GM18870 (cell line): ENCODE data around the gene FGF12.

Experiments
- ATAC-seq: cut with Tn5 transposase; IDR thresholded peaks from one replicate; pipeline ENCODE4 v1.9.1; 2021; ENCODE audit warnings: moderate library complexity; ENCODE audit not compliant: unreplicated experiment

FGF12 gene

GRCh38 chr3:192514081-192514753 is 213.1 kb downstream of the FGF12 start:
- no peak for ATAC-seq

DNA sequence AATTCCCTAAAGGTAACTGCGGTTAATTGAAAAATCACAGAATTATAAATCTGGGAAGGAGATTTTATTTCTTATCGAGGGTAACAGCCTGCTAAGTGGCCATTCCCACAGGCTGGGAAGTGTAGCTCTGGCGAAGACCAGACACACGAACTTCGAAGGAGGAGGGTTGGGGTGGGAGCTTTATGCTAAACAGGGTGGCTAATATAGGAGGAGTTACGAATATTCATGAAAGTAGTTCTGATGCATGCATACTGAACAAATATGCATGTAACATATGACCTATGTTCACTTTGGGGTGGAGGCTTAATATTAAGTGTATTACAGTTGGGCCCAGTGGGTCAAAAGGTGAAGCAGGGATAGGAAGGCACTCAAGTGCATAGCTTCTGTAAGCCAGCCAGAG is 221.6 kb downstream of the FGF12 start:
- no peak for ATAC-seq

GRCh38 chr3:192501401-192501800 is 225.9 kb downstream of the FGF12 start:
- ATAC-seq, result no peak

DNA sequence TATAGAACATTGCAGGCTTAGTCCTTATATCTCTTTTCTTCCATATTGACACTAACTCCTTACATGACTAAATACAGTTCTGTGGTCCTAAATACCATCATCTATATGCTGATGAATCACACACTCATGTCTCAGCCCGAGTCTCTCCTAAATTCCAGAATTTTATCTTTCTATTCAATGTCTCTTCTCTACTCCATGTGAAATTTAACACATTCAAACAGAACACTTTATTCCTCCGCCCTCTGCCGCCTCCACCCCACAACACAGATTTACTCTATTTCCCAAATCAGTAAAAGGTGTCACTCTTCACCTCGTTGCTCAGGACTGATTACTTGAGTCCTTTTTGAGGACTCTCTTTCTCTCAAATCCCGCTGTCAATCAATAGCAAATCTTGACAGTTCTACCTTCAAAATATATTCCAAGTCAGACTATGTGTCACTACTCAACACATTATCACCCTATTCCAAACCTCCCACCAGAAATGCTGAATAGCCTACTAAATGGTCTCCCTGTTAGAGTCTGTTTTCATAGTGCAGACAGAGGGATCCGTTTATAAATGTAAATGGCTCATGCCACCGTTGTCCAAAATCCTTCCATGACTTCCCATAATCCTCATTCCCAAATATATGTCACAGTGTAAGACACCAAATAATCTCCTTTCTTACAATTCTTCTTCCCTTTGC is 230.3 kb downstream of the FGF12 start:
- ATAC-seq, result no peak

DNA sequence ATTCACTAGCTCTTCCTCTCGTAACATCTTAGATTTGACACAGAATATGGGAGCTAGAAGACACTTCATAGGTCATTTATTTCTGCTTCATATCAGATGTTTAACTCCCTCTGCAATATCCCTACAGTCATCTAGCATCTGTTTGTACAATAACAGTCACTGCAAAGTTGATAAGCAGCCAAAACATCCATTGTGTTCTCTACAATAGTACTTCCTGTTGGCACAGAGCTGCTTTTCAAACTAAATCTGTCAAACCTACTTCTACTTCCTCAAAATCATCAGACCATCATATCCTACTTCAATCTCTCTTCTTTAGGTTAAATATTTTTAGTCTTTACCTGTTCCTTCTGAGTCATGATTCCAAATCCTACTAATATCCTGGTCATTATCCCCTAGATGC is 233.2 kb downstream of the FGF12 start:
- peak; percentile 69 for ATAC-seq

- ATAC-seq, result no peak
Measured at GRCh38 chr3:192490720-192491119, 236.6 kb downstream of the FGF12 start.

DNA sequence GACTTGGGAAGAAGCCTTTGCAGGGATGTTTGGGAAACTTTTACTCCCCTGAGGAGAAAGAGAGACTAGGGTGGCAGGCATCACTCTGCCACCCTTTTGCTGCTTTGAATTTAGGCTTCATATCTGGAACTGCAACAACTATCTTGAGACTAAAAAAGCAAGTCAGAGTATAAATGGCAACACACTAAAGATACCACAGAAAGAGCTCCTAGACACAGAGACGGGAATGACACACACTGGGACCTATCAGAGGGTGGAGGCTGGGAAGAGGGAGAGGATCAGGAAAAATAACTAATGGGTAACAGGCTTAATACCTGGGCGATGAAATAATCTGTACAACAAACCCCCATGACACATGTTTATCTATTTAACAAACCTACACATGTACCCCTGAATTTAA is 237.8 kb downstream of the FGF12 start:
- ATAC-seq, result no peak

- ATAC-seq, result no peak
Measured at GRCh38 chr3:192487033-192487432, 240.3 kb downstream of the FGF12 start.

GRCh38 chr3:192482809-192483208 is 244.5 kb downstream of the FGF12 start:
- no peak for ATAC-seq

- no peak for ATAC-seq
Measured at GRCh38 chr3:192482391-192482790, 244.9 kb downstream of the FGF12 start.

DNA sequence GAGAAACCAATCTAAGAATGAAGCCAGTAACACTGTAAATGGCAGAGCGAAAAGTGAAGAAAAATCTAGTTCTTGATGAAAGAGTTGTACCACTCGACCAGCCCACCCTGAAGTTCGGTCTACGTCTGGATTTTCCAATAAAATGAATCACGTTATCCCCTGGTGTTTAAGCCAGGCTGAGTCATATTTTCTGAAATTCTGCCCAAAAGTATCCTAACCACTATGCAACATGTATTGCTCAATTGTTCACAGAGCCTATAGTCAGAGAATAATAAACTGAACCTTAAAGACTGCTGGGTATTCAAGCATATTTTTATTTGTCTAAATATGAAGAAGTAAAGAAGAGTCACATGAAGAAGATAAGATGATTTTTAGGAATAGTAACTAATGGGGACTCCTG is 245.7 kb downstream of the FGF12 start:
- ATAC-seq, result no peak

DNA sequence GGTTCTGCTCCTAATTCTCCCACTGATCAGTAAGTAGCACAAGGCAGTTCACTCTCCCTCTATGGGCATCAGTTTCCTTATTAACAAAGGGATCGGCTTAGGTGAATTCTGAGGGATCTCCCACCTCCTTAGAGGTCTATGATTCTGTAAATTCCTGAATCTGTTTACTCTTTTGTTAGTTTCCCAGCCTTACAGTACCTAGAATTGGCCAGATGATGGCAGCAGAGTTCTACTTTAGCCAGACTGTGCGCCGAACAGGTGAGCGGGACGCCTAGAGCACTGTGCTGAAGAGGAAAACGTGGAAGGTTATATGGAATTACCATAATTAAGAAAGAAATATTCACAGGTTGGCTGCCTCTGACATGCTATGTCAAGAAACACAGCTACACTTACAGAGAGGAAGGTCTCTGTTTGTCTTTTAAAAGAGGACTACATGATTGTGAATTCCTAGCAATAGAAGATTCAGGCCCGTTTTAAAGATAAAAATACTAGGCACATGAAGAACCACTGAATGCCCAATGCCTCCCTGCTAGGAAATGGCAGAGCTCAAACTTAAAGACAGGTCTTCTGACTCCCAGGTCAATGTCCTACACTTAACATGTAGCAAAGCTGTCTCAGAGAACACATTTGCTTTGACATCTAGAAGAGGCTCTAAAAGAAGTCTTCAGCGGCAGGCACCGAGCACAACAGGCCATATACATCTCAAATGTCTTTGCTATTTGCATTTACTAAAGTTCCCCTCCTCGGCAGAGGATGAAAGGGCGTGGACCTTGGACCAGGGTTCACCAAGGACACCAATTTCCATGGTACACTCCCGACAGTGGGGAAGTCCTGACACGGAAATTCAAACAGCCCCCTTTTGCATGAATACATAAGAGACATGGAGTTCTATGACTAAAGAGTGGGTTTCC is 259.9 kb downstream of the FGF12 start:
- peak; percentile 92 for ATAC-seq

- ATAC-seq, result peak; percentile 40
Measured at GRCh38 chr3:192449036-192449435, 278.3 kb downstream of the FGF12 start.

DNA sequence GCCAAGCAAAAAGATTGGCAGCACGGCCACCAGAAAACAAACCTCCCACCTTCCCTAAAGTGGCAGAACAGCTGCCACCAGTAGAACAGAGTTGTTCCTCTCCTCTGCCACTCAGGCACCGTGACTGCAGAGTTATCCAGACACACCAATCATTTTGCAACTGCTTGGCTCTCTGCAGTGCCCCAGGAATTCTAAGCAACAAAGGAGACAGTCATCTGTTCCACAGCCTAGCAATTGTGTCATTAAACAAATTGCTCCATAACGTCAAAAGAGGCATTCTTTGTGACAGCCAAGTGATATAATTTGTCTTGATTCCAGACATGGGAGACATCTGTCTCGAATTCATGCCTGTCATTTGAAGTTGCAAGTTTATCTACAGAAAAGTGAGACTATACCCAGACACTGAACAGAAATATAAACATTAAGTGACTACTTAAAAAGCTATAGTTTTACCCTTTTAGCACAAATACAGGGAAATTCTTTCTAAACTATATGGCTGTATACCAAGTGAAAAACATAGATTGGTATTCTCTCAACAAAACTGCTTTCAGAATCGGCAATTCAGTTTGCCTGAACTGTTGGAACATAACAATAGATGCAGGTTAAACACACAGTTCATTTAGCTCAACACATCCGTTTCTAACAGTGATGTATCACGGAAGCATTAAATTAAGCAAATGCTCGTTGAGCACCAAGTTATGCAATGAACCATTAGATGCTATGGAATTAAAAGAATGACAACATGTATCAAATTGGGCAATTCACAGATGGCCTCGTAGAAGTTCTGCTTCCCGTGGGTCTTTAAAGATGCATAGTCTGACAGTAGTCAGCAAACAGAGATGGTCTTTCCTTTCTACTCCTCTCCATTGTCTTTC is 281.3 kb downstream of the FGF12 start:
- no peak for ATAC-seq

- no peak for ATAC-seq
Measured at GRCh38 chr3:192444791-192445106, 282.6 kb downstream of the FGF12 start.

DNA sequence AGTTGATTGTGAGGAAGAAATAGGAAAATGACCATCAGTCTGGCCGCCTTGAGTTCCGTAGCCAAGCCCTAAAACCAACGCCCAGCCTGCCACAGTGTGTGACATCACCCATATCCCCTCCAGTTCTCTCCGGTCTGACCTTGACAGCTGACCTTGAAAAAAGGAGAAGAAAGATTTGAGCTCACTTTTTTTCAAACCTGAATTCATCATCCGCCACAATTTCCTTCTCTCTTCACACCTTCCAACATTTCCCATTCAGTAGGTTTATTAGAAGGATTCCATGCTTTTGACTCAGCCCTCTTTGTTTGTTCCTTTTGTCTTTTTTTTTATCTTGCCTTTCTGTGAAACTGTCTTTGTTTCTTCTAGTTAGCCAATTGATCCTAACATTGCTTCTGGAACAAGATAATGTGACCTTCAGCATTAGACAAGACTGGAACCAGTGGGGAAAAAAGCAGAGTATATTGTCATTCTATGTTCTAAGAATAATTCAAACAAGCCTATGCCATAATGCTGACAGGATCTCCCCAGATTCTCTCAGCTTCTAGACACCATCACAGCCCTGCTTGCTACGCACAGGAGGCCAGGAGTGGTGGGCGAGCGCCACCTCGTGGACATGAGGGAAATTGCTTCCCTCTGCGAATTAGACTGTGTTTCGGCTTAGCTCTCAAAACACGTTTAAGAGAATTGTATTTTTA is 283.1 kb downstream of the FGF12 start:
- ATAC-seq, result peak; percentile 80

DNA sequence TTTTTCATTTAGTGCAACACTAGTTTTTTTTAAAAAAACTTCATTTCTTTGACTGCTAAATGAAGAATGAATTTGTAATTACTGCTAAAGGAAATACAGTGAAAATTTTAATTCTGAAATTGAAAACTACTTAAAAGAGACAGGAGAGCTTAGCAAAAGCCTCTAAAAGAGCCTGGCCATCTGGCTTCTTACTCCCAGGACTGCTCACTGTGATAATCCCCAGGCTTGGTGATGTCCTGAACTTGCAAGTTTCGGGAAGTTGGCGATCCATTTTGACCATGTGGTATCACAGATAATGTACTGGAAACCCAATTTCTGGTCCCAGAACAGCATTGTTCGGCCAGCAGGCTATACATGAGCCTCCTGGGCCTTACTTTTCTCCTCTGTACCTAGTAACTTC is 292.1 kb downstream of the FGF12 start:
- ATAC-seq, result no peak

DNA sequence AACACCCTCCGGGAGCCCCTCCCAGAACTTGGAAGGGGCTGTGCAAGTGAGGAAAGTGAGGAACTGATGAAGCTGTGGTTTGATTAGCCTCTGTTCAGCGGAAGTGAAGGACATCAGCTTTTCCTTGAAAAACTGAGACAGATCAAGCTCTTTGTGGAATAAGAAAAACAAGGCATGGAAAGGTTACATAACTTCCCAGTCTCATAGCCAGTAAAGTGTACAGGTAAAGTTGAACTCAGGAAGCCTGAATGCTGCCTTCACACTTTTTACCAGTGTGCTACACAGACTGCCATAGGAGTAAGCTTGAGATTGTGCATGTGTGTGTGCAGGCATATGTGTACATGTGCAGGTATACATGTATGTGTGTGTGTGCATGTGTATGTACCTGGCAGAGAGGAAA is 293.2 kb downstream of the FGF12 start:
- no peak for ATAC-seq

- ATAC-seq, result peak; percentile 71
Measured at GRCh38 chr3:192433704-192434103, 293.6 kb downstream of the FGF12 start.

- ATAC-seq, result no peak
Measured at GRCh38 chr3:192422997-192423342, 304.4 kb downstream of the FGF12 start.
